CD4-positive, CD25-positive, alpha-beta regulatory T cell (primary cell): ENCODE results near the gene GALNTL6. TPM values are rescaled to one million over a fixed set of nuclear protein-coding genes. Genes with fewer than 3 reads are reported as not detected.
"Not testable (repeated sequence)": the region's sequence is repeated elsewhere in the genome, so short reads cannot be mapped to it uniquely, and the experiment has no call there.

Experiments
- ATAC-seq, 2 donors: fragments of 150-1000 bp; cut with Tn5 transposase; one replicate each; pipeline ENCODE4 v1.10.0; 2021; ENCODE audit warnings: low read depth in 2 of 2, moderate number of reproducible peaks in 2 of 2, moderate library complexity in 1 of 2
- DNase-seq, 3 donors: peaks; one replicate each; pipeline versions ENCODE4 v3.0.0 to v3.0.0-alpha.2; 2012 to 2022; ENCODE audit warnings: mixed read lengths in 1 of 3
- H3K27ac ChIP-seq: one replicate; pipeline ENCODE4 v1.7.0; 2013; ENCODE audit warnings: mild to moderate bottlenecking, low read length; ENCODE audit not compliant: insufficient read depth, poor library complexity, severe bottlenecking
- H3K27me3 ChIP-seq: one replicate; pipeline ENCODE4 v1.7.0; 2013; ENCODE audit warnings: low read length; ENCODE audit not compliant: control insufficient read depth, insufficient read depth
- H3K36me3 ChIP-seq: one replicate; pipeline ENCODE4 v1.7.0; 2013; ENCODE audit warnings: mild to moderate bottlenecking, low read length, moderate library complexity; ENCODE audit not compliant: control insufficient read depth, insufficient read depth
- H3K4me1 ChIP-seq: 2 replicates; pipeline ENCODE4 v1.7.0; 2013; ENCODE audit warnings: mild to moderate bottlenecking, low read length; ENCODE audit not compliant: insufficient read depth, control insufficient read depth, poor library complexity, severe bottlenecking
- H3K4me3 ChIP-seq: one replicate; pipeline ENCODE4 v1.7.0; 2013; ENCODE audit warnings: low read depth, mild to moderate bottlenecking, low read length, moderate library complexity
- H3K9me3 ChIP-seq, 2 experiments: 1 replicate in 1 of 2; 2 replicates in 1 of 2; pipeline ENCODE4 v1.7.0; 2013; ENCODE audit warnings: low read length in 2 of 2, mild to moderate bottlenecking in 1 of 2, moderate library complexity in 1 of 2; ENCODE audit not compliant: control insufficient read depth in 2 of 2
- H3K27ac Mint-ChIP-seq, 3 donors: one replicate each; pipeline ENCODE4 v1.8.0; 2020 to 2022; ENCODE audit warnings: mild to moderate bottlenecking in 3 of 3, mixed read lengths in 3 of 3, moderate library complexity in 2 of 3
- H3K27me3 Mint-ChIP-seq: one replicate; pipeline ENCODE4 v1.8.0; 2022; ENCODE audit warnings: mild to moderate bottlenecking, mixed read lengths
- H3K36me3 Mint-ChIP-seq: one replicate; pipeline ENCODE4 v1.8.0; 2020; ENCODE audit warnings: mixed read lengths
- H3K4me1 Mint-ChIP-seq, 4 donors: one replicate each; pipeline ENCODE4 v1.8.0; 2020 to 2022; ENCODE audit warnings: mixed read lengths in 4 of 4, mild to moderate bottlenecking in 1 of 4
- H3K4me3 Mint-ChIP-seq, 4 donors: one replicate each; pipeline ENCODE4 v1.8.0; 2020 to 2022; ENCODE audit warnings: mild to moderate bottlenecking in 4 of 4, mixed read lengths in 4 of 4, moderate library complexity in 3 of 4
- H3K9me3 Mint-ChIP-seq, 7 donors: one replicate each; pipeline ENCODE4 v1.8.0; 2020 to 2022; ENCODE audit warnings: mixed read lengths in 7 of 7, mild to moderate bottlenecking in 3 of 7, moderate library complexity in 2 of 7
- polyA plus RNA-seq, 4 donors: library from polyadenylated mRNA; unstranded; fragments of 300-500 nt; fragmentation: Illumina TruSeq; gene quantifications; one replicate each; pipeline ENCODE4 v1.2.3, GENCODE V29; 2021
- total RNA-seq: library from RNA; stranded (reverse); gene quantifications from one replicate; pipeline ENCODE4 v1.2.3, GENCODE V29; 2022

The GALNTL6 gene
- total and polyA plus RNA-seq, 5 donors from 2014 or later: not detected

DNA sequence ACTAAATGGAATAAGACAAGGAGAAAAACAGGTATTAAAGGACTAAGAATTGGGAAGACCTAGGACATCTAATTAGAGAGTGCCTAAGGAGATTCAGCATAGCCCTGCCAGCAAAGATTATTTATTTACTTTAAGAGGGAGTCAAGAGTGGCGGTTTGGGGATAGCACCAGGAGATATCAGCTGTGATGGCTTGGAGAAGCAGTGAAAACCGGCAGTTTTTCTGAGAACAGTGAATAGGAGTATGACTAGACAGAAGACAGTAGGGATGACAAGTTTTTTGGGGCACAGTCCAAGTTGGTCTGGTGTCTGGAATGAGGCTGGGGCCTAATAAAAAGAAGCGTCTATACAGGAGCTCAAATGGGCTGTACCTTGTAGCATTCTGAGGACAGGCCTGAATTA lies 1143.1 kb downstream of the GALNTL6 start:
- not testable (repeated sequence) for H3K4me1 Mint-ChIP-seq, H3K4me3 Mint-ChIP-seq, H3K4me3 ChIP-seq, H3K27ac ChIP-seq, H3K27me3 Mint-ChIP-seq, ATAC-seq, H3K4me1 ChIP-seq, H3K36me3 ChIP-seq, H3K27ac Mint-ChIP-seq, H3K9me3 ChIP-seq, H3K27me3 ChIP-seq, DNase-seq, H3K9me3 Mint-ChIP-seq, H3K36me3 Mint-ChIP-seq

DNA sequence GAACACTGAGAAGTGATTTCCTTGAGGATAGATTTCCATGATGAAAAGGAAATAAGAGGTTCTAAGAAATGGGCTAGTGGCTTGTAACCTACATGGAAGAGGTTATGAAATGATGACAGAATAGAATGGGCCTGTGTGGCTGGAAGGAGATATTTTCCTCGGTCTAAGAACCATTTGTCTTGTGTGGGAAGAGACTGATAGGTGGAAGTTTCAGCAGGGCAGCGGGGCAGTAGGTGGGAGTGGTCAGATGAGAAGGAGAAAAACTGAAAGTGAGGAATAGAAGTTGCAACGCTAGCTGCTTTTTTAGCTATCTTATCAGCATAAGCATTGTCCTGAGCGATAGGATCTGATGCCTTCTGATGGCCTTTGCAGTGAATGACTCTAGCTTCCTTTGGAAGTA lies 1144.0 kb downstream of the GALNTL6 start:
- H3K4me1 Mint-ChIP-seq: no peaks in the 10 kb centered on the region
- H3K36me3 Mint-ChIP-seq: no peaks in the 10 kb centered on the region
- no peak overlapping the region for H3K27ac Mint-ChIP-seq
- no peak overlapping the region for H3K4me3 ChIP-seq
- ATAC-seq: no peak
- H3K27ac ChIP-seq: no peak overlapping the region
- no peaks in the 10 kb centered on the region for H3K9me3 Mint-ChIP-seq
- H3K27me3 ChIP-seq: no peaks in the 10 kb centered on the region
- no peak overlapping the region for H3K4me3 Mint-ChIP-seq
- no peaks in the 10 kb centered on the region for H3K36me3 ChIP-seq
- no peaks in the 10 kb centered on the region for H3K4me1 ChIP-seq
- H3K9me3 ChIP-seq: no peaks in the 10 kb centered on the region
- DNase-seq: no peak
- H3K27me3 Mint-ChIP-seq: no peaks in the 10 kb centered on the region

DNA sequence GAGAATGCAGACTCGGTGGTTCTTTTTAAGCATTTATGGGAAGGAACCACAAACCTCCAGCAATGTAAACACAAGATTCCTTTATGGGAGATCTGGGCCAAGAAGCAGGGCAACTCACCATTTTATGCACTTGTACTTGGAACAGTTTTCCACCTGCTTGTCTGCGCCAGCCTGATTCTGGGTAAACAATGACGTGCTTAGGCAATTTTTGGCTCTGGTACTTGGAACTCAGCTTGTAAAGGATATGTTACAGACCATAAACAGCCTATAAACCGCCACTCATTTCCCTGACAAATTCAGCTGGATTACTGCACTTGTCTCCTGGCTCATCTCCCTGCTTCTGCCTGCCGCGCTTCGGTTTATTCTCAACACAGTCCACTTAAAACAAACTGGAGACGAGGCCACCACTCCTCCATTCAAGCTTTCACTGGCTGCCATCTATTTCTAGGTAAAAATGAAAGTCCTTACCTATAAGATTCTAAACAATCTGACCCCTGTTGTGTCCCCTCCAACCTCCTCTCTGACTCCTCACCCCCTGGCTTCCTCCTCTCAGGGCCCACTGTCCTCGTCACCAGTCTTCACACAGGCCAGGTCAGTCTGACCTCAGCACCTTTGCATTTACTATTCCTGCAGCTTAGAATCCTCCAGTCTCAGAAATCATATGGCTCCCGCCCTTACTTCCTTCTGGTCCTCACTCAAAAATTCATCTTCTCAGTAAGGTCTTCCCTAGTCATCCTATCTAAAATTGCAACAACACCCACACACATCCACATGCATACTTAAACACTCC lies 1149.6 kb downstream of the GALNTL6 start:
- Mint-ChIP-seq H3K4me3 (no peak overlapping the region), H3K36me3 (no peaks in the 10 kb centered on the region), H3K9me3 (peaks cover 0 to 3% (median 0%) of the 10 kb centered on the region in 7 donors), H3K4me1 (no peaks in the 10 kb centered on the region), H3K27me3 (no peaks in the 10 kb centered on the region), H3K27ac (no peak overlapping the region)
- Histone ChIP-seq H3K4me1 (no peaks in the 10 kb centered on the region), H3K27ac (no peak overlapping the region), H3K27me3 (no peaks in the 10 kb centered on the region), H3K4me3 (no peak overlapping the region), H3K36me3 (no peaks in the 10 kb centered on the region), H3K9me3 (no peaks in the 10 kb centered on the region)
- ATAC-seq (no peak), DNase-seq (no peak)

- no peak for ATAC-seq
- no peak overlapping the region for H3K27ac Mint-ChIP-seq
- no peak overlapping the region for H3K4me3 Mint-ChIP-seq
Observed at GRCh38 chr4:172963498-172964294, 1150.5 kb downstream of the GALNTL6 start.

DNA sequence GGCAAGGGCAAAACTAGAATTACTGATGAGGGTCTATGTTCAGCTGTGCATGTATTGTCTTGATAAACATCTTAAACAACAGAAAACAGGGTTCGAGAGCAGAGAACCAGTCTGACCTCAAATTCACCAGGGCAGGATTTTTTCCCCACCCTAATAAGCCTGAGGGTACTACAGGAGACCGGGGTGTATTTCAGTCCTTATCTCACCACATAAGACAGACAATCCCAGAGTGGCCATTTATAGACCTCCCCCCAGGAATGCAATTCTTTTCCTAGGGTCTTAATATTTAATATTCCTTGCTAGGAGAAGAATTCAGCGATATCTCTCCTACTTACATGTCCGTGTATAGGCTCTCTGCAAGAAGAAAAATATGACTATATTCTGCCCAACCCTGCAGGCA lies 1157.0 kb downstream of the GALNTL6 start:
- H3K27ac ChIP-seq, H3K4me3 Mint-ChIP-seq, H3K36me3 ChIP-seq, H3K36me3 Mint-ChIP-seq, H3K4me3 ChIP-seq, H3K27me3 ChIP-seq, ATAC-seq, DNase-seq, H3K27me3 Mint-ChIP-seq, H3K27ac Mint-ChIP-seq, H3K4me1 Mint-ChIP-seq, H3K4me1 ChIP-seq, H3K9me3 ChIP-seq: not testable (repeated sequence)
- H3K9me3 Mint-ChIP-seq: peaks cover 2 to 16% (median 10%) of the 10 kb centered on the region in 7 donors

More at GRCh38 chr4:172963498-172964294, 1150.5 kb downstream of the GALNTL6 start:
- no peaks in the 10 kb centered on the region for H3K4me1 ChIP-seq
- no peaks in the 10 kb centered on the region for H3K36me3 Mint-ChIP-seq
- DNase-seq: no peak
- H3K9me3 ChIP-seq: no peaks in the 10 kb centered on the region
- H3K9me3 Mint-ChIP-seq: peaks cover 0 to 5% (median 0%) of the 10 kb centered on the region in 7 donors
- H3K27me3 ChIP-seq: no peaks in the 10 kb centered on the region
- H3K4me3 ChIP-seq: no peak overlapping the region
- H3K27me3 Mint-ChIP-seq: no peaks in the 10 kb centered on the region
- no peaks in the 10 kb centered on the region for H3K4me1 Mint-ChIP-seq
- H3K36me3 ChIP-seq: no peaks in the 10 kb centered on the region
- no peak overlapping the region for H3K27ac ChIP-seq

DNA sequence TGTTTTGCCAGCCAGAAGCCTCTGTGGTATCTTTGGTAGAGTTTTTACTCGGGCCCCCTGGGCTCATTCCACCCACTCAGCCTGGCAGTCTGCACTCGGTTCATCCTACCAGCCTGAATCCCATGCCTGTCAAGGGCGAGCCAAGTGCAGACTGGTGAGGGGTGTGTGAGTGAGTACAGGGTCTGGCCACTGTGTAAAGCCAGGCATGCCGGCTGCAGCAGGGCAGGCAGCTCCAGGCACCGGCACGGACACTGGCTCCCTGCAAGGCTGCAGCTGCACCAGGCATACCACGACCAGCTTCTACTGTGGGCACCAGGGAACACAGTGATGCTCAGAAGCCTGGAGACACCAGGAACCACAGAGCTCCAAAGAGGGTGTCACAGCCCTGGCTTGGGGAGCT lies 1161.4 kb downstream of the GALNTL6 start:
- Mint-ChIP-seq H3K27me3 (peaks cover 4% of the 10 kb centered on the region), H3K4me3 (no peak overlapping the region), H3K27ac (no peak overlapping the region), H3K9me3 (peaks cover 0 to 9% (median 6%) of the 10 kb centered on the region in 7 donors), H3K36me3 (no peaks in the 10 kb centered on the region), H3K4me1 (no peaks in the 10 kb centered on the region)
- Histone ChIP-seq H3K4me1 (no peaks in the 10 kb centered on the region), H3K27ac (no peak overlapping the region), H3K9me3 (peaks cover 0 to 3% of the 10 kb centered on the region in 2 experiments), H3K4me3 (no peak overlapping the region), H3K27me3 (no peaks in the 10 kb centered on the region), H3K36me3 (no peaks in the 10 kb centered on the region)
- ATAC-seq: no peak
- DNase-seq: no peak

DNA sequence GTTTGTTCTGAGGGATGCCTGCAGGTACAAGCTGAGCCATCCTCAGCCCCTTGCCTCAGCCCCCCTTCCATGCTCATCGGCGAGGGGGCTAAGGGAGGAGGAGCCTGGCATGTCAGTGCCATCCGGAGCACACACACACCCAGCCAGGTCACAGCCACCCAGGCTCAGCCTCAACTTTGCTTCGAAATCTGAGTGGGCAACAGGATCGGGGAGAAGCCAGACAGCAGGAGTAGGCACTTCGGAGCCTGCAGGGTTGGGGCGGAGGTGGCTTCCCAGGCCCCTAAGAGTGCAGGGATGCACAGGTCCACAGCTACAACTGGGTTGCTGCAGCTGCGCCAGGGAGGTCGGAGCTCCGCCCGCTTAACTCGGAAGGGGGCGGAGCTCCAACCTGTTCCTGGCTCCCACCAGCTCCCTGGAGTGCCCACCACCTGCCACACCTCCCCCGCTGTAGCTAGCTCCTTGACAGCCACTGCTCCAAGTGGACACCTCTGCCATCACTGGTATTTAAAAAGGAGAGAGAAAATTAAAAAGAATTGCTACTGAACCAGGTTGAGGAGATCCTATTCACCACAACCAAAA lies 1162.5 kb downstream of the GALNTL6 start:
- DNase-seq: no peak
- H3K4me1 Mint-ChIP-seq: no peaks in the 10 kb centered on the region
- H3K9me3 ChIP-seq: peaks cover 0 to 2% of the 10 kb centered on the region in 2 experiments
- H3K4me1 ChIP-seq: no peaks in the 10 kb centered on the region
- H3K4me3 ChIP-seq: no peak overlapping the region
- ATAC-seq: no peak
- no peak overlapping the region for H3K27ac ChIP-seq
- no peaks in the 10 kb centered on the region for H3K27me3 ChIP-seq
- H3K27ac Mint-ChIP-seq: no peak overlapping the region
- H3K36me3 ChIP-seq: no peaks in the 10 kb centered on the region
- H3K9me3 Mint-ChIP-seq: peaks cover 0 to 6% (median under 1%) of the 10 kb centered on the region in 7 donors
- no peak overlapping the region for H3K4me3 Mint-ChIP-seq
- no peaks in the 10 kb centered on the region for H3K36me3 Mint-ChIP-seq
- no peaks in the 10 kb centered on the region for H3K27me3 Mint-ChIP-seq
